Ecto neural progenitor cell (in vitro differentiated cells): ENCODE measurements around the gene WDR20.

Experiments used
- DNase-seq: peaks from one replicate; pipeline ENCODE4 v3.0.0-alpha.2; 2018; ENCODE audit warnings: low spot score

The WDR20 gene

DNA sequence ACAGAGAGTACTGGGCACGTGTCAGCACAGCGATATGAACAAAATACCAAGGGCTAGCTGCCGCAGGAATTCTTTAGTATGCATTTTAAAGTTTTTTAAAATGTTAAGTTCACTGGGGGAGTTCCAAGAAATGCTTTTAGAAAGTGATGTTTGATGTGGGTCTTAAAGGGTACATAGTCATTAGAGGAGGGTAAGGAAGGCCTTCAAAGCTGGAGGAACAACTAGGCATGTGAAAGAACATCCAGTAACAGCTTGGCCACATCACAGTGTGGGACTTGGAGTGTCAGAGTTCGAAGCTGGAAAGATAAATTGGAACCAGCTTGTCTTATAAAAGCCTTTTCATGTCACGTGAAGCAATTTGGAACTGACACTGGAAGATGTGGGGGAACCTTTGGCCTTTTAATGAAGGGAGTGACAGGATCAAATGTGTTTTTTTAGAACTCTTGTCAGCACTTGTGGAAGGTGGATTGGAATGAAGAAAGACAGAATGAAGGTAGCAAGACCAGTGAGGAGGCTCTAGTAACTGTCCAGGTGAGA, 57.7 kb downstream of the WDR20 start:
- DNase-seq: no peak

DNA sequence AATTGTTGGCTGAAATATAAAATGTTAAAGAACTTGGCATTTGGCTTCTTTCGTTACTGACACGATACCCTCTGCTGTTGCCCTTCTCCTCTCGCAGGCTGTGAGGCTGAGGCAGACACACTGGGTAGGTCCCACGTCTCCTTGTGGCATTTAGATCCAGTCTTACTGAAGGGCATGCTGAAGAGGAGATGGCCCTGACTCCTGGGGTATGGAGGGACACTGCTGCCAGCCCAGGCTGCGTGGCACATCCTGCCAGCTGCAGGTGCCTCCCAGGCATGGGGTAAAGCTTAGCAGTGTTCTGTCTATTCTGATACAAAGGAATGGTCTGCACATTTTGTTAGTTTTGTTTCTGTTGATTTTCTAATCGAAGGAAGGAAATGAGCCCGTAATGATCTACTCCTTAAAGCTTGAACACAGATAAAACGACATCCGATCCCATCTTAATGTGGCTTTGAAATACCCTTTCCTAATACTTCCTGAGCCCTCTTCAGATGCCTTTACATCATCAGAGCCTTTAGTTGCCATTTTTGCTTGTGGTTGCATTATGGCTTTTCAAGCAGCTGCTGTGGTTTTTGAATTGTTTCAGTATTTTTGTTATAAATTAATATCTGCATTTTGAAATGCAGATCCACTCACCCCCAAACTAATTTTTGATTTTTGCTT, 61.1 kb downstream of the WDR20 start:
- no peak for DNase-seq

DNA sequence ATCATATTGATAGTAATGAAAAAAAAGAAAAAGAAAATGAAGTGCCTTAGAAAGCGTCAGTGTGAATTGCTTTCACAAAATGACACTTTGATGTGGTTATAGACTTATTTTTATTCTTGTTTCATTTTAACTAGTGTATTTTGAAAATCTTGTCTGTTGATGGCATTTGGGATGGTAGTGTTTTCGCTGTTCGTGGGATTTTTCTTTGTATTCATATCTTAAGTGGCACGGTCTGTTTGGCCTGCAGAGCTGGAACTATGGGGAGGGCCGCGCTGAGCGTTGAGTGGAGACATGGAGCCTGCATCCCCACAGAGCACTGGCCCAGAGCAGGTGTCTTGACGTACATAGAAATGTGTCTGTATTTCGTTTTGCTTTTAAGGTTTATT, 61.6 kb downstream of the WDR20 start:
- DNase-seq: no peak

DNA sequence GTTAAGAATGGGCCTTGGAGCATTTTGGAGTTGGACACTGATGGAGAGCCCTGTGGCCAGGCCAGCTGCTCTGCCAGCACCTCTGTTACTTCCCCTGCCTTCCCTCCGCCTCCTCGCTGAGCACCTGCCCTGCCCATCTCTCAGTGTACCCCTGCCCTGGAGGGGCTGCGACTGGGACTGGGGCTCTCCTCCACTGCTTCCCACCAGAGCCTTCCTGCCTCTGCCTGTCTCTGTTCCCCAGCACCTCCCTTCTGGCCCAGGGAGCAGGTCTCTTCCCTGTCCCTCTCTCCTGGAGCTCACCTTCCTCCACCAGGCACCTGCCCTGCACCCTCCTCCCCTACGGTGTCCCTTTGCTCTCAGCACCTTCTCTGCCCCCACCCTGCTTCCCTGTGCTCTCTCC, 62.1 kb downstream of the WDR20 start:
- DNase-seq: no peak

DNA sequence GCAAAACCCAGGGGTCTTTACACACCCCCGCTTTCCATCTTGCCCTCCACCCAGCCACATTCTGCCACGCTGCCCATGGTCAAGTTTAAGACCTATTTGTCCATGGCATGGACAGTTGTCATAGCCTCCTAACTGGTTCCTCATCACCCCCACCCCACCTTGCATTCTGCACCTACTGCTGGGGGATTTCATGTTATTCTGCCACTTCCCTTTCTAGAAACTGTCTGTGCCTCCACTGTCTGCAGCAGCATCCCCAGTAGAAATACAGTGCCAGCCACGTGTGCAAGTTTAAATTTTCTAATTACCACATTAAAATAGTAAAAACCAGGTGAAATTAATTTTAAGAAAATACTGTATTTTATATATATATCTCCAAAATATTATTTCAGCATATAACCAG, 63.2 kb downstream of the WDR20 start:
- no peak for DNase-seq

DNA sequence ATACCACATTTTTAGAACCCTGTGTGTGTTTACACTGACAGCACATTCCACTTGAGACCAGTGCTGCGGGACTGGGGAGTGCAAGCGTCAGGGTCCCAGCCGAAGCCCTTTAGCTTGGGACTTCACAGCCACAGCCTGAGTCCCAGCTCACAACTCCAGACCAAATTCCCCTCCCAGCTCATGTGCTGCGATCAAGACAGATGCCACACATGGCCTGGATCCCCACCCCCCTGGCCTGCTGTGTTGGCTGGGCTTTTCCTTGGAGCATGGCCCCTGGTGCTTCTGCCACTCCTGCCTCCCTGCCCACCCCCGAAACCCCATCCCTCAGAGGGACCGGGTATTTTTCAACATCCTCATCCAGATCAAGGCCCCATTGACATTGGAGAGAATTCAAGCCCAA, 63.7 kb downstream of the WDR20 start:
- DNase-seq: no peak

DNA sequence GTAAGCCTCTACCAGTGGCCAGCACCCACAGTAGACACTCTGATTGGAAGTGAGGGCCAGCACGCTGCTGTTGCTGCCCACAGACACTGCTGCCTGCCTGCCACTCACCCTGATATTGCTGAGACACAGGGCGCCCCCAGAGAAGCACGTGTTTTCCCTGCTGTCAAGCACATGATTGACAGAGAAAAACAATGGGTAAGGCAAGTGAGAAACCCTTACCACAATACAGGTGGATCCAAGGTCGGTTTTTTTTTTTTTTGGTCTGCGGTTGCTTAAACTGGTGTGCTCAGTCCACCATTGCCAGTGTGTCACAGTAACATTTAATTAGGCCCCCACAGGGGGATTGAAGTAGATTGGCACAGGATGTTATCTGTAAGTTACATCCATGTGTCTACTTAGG, 65.9 kb downstream of the WDR20 start:
- no peak for DNase-seq

DNA sequence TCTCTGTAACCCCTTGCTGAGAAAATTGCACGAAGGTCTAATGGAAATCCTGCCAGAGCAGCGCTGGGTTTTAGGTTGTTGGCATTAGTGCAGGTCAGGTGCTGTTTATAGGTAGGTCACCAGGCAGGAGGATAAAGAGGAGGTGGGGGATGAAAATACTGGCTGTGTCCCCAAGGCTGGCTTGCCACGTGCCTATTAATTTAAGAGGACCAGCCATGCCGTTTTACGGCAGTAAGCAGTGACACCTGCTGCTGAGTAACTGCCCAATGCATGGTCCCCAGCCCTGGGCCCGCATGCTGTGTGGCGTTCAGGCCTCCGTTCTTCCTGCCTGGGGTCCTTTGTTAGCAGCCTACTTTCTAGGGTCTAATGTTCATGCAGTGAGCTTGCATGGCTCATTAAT, 67.2 kb downstream of the WDR20 start:
- DNase-seq: no peak

DNA sequence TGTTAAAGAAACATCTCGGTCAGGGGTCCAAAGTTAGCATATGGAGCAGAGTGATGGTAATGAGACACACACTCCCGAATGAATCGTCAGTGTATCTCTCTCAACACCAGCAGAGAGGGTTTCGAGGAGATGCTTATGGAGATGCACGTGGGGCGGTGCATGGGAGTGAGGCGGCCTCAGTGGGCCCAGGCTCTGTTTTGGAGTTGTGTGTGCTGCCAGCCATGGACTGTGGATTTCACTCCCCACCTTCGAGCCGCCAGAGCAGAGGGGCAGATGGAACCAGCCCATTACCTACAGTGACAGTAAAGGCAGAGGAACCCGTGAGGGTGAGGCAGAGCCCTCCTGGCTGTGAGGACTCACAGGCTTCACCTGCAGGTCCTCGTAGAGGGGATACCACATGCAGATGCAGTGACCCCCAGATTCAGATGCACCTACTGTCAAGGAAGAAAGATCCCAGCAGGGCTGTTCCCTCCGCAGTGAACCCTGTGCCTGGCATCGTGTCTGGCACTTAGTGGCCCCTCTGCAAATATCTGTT, 68.2 kb downstream of the WDR20 start:
- DNase-seq: no peak

DNA sequence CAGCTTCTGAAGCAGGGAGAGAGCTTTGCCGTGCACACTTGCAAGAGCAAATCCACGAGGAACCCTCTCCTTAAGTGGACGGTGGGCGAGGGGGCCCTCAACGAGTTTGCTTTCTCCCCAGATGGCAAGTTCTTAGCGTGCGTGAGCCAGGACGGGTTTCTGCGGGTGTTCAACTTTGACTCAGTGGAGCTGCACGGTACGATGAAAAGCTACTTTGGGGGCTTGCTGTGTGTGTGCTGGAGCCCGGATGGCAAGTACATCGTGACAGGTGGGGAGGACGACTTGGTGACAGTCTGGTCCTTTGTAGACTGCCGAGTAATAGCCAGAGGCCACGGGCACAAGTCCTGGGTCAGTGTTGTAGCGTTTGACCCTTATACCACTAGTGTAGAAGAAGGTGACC, 69.0 kb downstream of the WDR20 start:
- no peak for DNase-seq

DNA sequence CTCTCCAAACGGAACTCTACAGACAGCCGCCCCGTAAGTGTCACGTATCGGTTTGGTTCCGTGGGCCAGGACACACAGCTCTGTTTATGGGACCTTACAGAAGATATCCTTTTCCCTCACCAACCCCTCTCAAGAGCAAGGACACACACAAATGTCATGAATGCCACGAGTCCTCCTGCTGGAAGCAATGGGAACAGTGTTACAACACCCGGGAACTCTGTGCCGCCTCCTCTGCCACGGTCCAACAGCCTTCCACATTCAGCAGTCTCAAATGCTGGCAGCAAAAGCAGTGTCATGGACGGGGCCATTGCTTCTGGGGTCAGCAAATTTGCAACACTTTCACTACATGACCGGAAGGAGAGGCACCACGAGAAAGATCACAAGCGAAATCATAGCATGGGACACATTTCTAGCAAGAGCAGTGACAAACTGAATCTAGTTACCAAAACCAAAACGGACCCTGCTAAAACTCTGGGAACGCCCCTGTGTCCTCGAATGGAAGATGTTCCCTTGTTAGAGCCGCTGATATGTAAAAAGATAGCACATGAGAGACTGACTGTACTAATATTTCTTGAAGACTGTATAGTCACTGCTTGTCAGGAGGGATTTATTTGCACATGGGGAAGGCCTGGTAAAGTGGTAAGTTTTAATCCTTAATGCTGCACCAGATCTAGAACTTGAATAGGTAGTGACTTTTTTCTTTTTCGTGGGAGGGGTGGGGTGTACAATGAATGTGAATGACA, 69.7 kb downstream of the WDR20 start:
- DNase-seq: no peak

DNA sequence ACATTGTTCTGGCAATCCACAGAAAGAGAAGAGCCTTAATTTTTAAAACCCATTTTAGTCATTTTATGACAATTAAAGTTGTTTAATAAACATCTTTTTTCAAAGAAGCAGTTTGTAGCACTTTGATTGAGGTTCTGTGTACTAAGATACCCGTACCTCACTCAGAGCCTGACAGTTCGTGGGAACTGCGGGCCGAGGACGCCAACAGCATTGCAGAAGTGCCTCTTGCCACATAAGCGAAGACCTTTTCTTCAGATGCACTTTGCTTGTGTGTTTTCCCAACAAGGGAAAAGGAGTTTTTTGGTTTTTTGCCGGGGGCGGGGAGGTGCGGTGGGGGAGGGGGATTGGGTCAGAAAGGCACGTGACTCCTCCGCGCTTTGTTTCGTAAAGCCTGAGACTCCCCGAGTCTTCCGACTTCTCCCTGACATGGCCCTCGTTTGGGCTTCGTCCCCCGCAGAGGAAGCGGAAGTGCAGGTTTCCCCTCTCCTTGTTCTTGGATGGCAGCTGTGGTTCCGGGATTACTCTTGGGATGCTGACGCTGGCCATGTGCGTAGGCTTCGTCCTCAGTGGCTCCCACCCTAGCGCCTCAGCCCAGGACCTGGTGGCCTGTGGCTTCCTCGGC, 70.8 kb downstream of the WDR20 start:
- no peak for DNase-seq

DNA sequence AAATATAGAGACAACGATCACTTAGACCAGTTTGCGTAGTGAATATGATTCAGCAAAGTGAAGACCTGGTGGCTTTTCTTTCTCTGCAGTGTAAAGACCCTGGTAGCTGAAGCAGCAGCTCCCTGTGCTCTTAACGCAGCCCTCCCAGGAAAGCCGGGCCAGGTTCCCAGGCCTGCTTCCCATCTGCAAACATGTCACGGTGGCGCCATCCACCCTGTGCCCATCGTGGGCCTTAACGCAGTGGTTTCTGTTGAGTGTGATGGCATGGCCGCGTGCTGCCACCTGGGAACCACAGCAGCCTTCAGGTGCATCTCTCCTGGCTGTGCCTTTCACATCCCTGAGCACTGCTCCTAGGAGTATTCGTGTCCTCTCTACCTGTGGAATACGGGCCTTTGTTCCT, 71.5 kb downstream of the WDR20 start:
- DNase-seq: no peak

DNA sequence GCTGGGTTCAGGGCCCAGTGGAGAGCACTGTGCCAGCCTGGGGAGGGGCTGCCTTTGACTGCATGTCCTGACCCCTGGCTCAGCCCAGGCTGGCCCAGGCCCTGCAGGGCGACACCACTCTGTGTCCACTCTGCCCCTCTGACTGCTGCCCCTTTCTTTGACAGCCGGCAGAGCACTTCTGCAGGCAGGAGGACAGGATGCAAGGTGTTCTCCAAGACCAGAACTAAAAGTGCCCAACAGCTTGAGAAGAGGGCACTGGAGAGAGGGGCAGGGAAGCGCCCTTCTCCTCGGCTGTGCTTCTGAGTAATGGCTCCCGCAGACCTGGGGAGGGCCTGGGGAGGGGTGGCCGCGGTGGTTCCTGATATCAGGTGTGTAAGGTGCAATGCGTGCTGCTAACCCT, 72.7 kb downstream of the WDR20 start:
- no peak for DNase-seq

DNA sequence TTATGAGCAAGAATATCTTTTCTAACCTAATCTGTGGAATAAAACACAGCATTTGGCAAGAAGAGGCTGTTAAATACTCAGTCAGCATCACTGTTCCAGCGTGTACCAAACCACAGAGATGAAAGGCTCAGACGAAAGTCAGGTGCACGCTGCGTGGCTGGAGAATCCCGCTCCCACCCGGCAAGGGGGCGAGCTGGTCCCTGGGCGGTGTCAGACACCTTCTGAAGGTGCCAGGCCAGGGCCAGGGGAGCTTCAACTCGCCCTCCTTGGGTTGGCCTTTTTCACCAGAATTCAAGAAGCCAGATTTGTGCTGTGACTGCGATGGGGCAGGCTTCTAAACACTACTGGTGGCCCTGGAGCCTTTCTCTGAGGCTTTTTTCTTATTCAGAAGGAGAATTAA, 73.1 kb downstream of the WDR20 start:
- DNase-seq: no peak

DNA sequence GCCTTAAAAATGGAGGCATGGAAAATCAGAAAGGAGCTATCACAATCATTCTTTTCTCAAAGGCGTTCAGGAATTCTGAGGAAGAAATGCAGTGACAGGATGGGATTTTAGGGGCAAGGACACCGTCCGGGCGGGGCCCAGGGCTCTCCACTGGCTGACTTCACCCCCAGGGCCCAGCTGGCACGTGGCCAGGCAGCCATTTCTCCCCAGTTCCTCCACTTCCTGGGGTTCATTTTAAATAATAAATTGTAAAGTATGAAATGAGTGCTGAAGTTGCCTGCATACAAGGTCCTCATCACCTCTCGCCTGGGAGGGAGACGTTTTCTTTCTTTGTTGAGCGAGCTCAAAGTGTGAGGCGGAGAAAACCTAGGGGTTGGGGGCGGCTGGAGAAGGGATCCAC, 73.8 kb downstream of the WDR20 start:
- no peak for DNase-seq

DNA sequence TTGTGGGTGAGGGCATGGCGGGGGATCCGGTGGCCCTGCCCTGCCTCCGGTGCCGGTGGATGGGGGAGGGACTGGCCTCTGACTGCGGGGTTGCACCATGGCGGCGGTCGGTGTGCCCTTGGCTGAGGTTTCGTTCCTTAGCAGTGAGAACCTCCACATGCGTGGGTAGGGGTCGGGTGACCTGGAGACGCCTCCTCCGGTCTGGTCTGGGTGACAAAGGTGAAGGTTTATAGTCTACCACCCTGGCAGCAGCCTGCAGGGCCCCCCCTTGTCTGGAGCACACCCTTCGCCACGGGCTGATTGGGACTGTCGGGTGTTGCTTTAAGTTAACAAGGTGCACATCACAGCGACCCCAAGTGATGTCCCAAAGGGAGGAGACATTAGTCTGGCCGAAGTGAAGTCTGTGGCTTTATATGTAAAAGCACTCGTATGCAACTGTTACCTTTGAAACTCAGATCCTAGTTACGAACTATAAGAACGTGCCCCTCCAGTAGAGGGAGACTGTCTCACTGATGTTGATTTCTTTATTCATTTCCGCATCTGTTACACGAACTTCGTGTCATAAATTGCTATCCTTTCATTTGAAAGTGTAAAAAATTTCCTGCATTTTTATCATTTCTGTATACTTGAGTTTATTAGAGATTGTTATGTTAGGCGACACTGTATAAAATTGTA, 74.4 kb downstream of the WDR20 start:
- no peak for DNase-seq

DNA sequence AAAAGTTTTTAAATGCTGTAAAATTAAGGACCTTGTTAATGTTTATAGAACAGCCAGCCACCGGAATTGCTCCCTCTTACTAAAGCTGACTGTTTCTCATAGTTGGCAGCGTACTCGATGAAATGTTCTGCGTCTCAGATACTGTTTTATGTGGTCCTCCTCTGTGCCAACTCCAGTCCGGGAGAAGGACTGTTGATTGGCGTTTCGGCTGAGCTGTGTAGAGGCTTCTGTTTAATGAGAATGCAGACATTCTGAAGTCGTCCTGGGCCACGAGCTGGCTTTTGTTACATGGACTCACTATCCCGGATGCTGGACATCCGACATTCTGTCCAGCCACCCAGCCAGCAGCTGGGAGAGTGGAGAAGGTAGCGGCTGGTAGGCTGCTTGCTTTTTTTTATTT, 75.4 kb downstream of the WDR20 start:
- no peak for DNase-seq

DNA sequence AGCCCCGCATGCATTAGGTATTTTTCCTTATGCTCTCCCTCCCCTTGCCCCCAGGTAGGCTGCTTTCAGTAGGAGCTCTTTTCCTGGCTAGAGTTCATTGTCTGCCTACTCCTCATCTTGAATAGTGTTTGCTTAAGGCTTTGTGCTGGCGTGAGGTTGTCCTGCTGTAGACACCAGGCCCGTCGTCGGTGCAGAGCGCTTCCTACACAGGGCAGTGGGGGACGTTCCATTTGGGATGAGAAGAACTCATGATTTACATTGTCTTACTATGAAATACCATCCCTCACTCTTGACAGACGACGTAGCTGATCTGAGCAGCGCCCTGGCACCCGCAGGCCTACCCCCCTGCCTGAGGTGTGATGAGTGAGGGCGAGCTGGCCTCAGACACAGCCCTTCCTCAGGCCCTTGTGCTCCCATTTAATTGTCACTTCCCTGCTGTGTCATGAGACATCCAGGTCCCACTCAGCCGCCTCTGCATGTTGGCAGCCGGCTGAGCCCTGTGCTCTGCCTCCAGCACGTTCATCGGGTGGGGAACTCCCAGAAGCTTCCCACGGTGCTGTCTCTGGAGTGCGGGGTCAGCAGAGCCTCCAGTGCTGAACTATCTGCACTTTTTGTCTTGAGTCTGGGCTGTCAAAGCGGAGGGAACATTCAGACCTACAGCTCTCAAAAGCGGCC, 76.0 kb downstream of the WDR20 start:
- no peak for DNase-seq

DNA sequence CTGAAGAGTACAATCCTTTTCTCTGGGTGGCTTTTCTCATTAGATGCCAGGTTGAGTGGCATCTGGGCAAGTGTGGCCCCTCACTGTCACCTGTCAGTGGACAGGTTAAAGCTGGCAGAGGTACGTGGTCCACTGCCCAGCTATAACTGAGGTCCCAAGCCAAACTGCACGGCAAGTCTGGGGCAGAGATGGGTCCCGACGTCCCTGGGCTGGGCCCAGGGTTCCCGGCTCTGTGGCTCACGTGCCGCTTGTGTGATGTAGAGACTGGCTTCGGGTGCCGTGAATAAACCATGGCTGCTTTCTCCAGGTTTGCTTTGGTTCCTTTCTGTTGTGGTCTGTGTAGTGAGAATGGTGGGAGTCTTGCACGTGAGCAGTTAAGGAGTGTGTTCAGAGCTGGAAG, 77.7 kb downstream of the WDR20 start:
- DNase-seq: no peak

DNA sequence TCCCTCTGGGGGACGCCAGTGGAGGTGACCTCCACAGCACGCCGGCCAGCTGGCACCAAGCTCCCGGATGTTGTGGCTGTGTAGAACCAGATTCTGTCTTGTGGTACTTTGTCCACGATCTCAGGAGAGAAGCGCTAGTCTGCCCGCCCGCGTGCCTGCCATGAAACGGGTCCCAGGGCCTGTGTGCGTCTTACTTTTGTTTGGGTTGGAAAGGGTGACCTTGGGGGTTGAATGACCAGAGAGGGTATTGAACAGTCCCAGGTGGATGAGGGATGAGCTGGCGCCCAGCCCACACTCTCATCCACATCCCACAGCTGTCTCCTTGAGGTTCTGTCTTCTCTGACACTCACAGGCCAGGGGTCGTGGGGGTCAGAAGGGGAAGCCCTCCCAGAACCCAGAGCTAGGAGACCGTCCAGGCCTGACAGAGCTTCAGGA, 78.3 kb downstream of the WDR20 start:
- no peak for DNase-seq

DNA sequence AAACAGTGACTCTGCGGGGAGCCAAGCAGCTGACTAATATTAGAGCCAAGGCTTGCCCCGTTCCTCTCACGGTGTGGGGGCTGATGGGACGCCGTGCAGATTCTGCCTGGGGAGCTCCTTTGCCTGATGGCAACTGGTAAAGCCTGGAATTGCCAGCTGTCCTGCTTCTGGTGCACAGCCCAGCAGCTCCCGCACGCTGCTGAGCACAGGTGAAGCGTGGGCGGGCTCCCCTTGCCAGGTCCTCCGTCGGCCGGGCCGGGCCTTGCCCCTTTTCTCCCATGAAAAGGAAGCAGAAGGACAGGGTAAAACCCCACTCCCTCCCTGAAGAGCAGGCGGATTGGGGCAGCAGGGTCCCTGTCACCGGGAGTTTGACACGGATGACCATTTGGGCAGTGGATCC, 79.0 kb downstream of the WDR20 start:
- DNase-seq: no peak
